Mammary epithelial cell (primary cell): ENCODE data around the gene KLHL29.

Experiments used
- EZH2 ChIP-seq: IDR thresholded peaks from 2 replicates; pipeline ENCODE4 v1.6.1; 2012; ENCODE audit warnings: low read length, inconsistent platforms, borderline replicate concordance
- TF ChIP-seq, protein P1 (sequence below), 2 donors: IDR thresholded peaks in 1 of 2; conservative IDR thresholded peaks in 1 of 2; 2 replicates each; pipeline ENCODE4 v1.5.1; 2011 to 2012; ENCODE audit warnings: inconsistent platforms in 2 of 2, low read length in 2 of 2, mild to moderate bottlenecking in 2 of 2, control low read depth in 1 of 2, low read depth in 1 of 2; ENCODE audit not compliant: insufficient read depth in 1 of 2; ENCODE audit errors: extremely low read depth in 1 of 2

GRCh38 chr2:23402205-23402740 lies 17.3 kb downstream of the KLHL29 start:
- TF ChIP-seq, protein P1, sequence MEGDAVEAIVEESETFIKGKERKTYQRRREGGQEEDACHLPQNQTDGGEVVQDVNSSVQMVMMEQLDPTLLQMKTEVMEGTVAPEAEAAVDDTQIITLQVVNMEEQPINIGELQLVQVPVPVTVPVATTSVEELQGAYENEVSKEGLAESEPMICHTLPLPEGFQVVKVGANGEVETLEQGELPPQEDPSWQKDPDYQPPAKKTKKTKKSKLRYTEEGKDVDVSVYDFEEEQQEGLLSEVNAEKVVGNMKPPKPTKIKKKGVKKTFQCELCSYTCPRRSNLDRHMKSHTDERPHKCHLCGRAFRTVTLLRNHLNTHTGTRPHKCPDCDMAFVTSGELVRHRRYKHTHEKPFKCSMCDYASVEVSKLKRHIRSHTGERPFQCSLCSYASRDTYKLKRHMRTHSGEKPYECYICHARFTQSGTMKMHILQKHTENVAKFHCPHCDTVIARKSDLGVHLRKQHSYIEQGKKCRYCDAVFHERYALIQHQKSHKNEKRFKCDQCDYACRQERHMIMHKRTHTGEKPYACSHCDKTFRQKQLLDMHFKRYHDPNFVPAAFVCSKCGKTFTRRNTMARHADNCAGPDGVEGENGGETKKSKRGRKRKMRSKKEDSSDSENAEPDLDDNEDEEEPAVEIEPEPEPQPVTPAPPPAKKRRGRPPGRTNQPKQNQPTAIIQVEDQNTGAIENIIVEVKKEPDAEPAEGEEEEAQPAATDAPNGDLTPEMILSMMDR (conservative IDR thresholded peaks at IDR 0.05 in 1 of 2, IDR thresholded peaks at IDR 0.05 in 1 of 2; ENCODE audit: extremely low read depth in 1 of 2, insufficient read depth in 1 of 2, low read depth in 1 of 2, low read length in 2 of 2): no peak
- TF ChIP-seq EZH2: no peak
